GM12878 (cell line): ENCODE measurements around the gene TSSK2. TPM values are rescaled to one million over a fixed set of nuclear protein-coding genes. Genes with fewer than 3 reads are reported as not detected.

ENCODE experiments used
- ATAC-seq: fragments of 200-7000 bp; cut with Tn5 transposase; 3 replicates; pipeline ENCODE4 v1.9.1; 2020; ENCODE audit warnings: mild to moderate bottlenecking, moderate library complexity
- BruUV-seq: library from RNA; stranded (reverse); fragments of 400-500 nt; replicated peaks from 2 replicates; lab custom pipeline; 2021; lab: Mats Ljungman, UMichigan
- CTCF ChIA-PET: fragments of 300-600 bp; sonication (Branson Sonifier 250); formaldehyde crosslinking; extraction: SDS; loops from one replicate; lab custom pipeline; 2021; ENCODE audit warnings: inconsistent platforms; lab: Yijun Ruan, JAX
- POLR2A ChIA-PET: fragments of 350-600 bp; formaldehyde crosslinking; extraction: SDS; loops from one replicate; lab custom pipeline; 2021; ENCODE audit warnings: inconsistent platforms; lab: Charles Lee
- RAD21 ChIA-PET: fragments of 300-600 bp; sonication (Branson Sonifier 250); formaldehyde crosslinking; loops from one replicate; lab custom pipeline; 2023; ENCODE audit warnings: antibody characterized with exemption; ENCODE audit not compliant: unreplicated experiment; lab: Charles Lee
- SMC1A ChIA-PET: fragments of 300-600 bp; sonication (Branson Sonifier 250); formaldehyde crosslinking; loops from one replicate; lab custom pipeline; 2023; ENCODE audit not compliant: unreplicated experiment, uncharacterized antibody; lab: Charles Lee
- DNase-seq: peaks from one replicate; pipeline ENCODE4 v3.0.0-alpha.2; 2011; ENCODE audit warnings: low read depth, low spot score
- FAIRE-seq: peaks from 3 replicates; lab custom pipeline; 2011; peaks lifted over from hg19 to GRCh38; lab: Jason Lieb, UNC
- H2AFZ ChIP-seq: 2 replicates; pipeline ENCODE4 v1.6.0; 2011; ENCODE audit warnings: low read depth, low read length, control low read depth; ENCODE audit not compliant: control insufficient read depth
- H3K27ac ChIP-seq: 2 replicates; pipeline ENCODE4 v1.5.1; 2011; ENCODE audit warnings: control low read depth; ENCODE audit not compliant: control insufficient read depth, insufficient read depth
- H3K27me3 ChIP-seq, 2 experiments: replicated peaks in 1 of 2; 2 replicates each; pipeline versions ENCODE4 v1.6.0 to v1.6.1; 2011; ENCODE audit warnings: low read length in 1 of 2; ENCODE audit not compliant: control insufficient read depth in 2 of 2, insufficient read depth in 2 of 2
- H3K36me3 ChIP-seq, 2 experiments: 2 replicates each; pipeline ENCODE4 v1.5.1; 2011; ENCODE audit warnings: low read length in 1 of 2; ENCODE audit not compliant: control insufficient read depth in 2 of 2, insufficient read depth in 2 of 2
- H3K4me1 ChIP-seq: 2 replicates; pipeline ENCODE4 v1.6.1; 2011; ENCODE audit warnings: mild to moderate bottlenecking, low read length, moderate library complexity, mixed read lengths; ENCODE audit not compliant: control insufficient read depth, insufficient read depth
- H3K4me2 ChIP-seq: 2 replicates; pipeline ENCODE4 v1.6.0; 2011; ENCODE audit warnings: control low read depth; ENCODE audit not compliant: control insufficient read depth, insufficient read depth
- H3K4me3 ChIP-seq: fragments of 200-600 bp; sonication (generic); 2 replicates; pipeline ENCODE4 v1.5.1; 2016
- H3K79me2 ChIP-seq: 2 replicates; pipeline ENCODE4 v1.6.0; 2011; ENCODE audit warnings: low read length; ENCODE audit not compliant: control insufficient read depth, insufficient read depth
- H3K9ac ChIP-seq: 2 replicates; pipeline ENCODE4 v1.8.0; 2011; ENCODE audit warnings: low read length, control low read depth, mixed read lengths; ENCODE audit not compliant: control insufficient read depth, insufficient read depth
- H3K9me3 ChIP-seq: replicated peaks from 3 replicates; pipeline ENCODE4 v1.5.1; 2011; ENCODE audit warnings: mild to moderate bottlenecking, low read length; ENCODE audit not compliant: control insufficient read depth, insufficient read depth
- H4K20me1 ChIP-seq: 2 replicates; pipeline ENCODE4 v1.6.0; 2011; ENCODE audit not compliant: control insufficient read depth, insufficient read depth
- ATF2 ChIP-seq: IDR thresholded peaks from 2 replicates; pipeline ENCODE4 v1.6.1; 2012; ENCODE audit warnings: low read length, inconsistent platforms
- BCL11A ChIP-seq: IDR thresholded peaks from 2 replicates; pipeline ENCODE4 v1.6.1; 2011; ENCODE audit warnings: low read depth, low read length
- HDGF ChIP-seq: fragments of 450-650 bp; IDR thresholded peaks from 2 replicates; pipeline ENCODE4 v1.6.1; 2016; ENCODE audit warnings: antibody characterized with exemption
- MYB ChIP-seq: fragments of 150-350 bp; IDR thresholded peaks from 2 replicates; pipeline ENCODE4 v1.6.1; 2014; ENCODE audit warnings: mild to moderate bottlenecking, low read depth, low read length, borderline replicate concordance
- POLR2AphosphoS2 ChIP-seq: IDR thresholded peaks from 2 replicates; pipeline ENCODE4 v1.6.1; 2011; ENCODE audit warnings: low read depth, mild to moderate bottlenecking, low read length, improper control_type of control experiment, moderate library complexity
- SKIL ChIP-seq: fragments of 450-650 bp; IDR thresholded peaks from 2 replicates; pipeline ENCODE4 v1.6.1; 2017; ENCODE audit warnings: mild to moderate bottlenecking, low read depth, inconsistent platforms; ENCODE audit not compliant: poor library complexity, severe bottlenecking
- ZNF384 ChIP-seq: IDR thresholded peaks from 2 replicates; pipeline ENCODE4 v1.6.1; 2012; ENCODE audit warnings: low read depth, mild to moderate bottlenecking, low read length, improper control_type of control experiment, borderline replicate concordance
- WGBS: methylation state at CpG from one replicate; pipeline ENCODE4 v1.1.6; 2016; ENCODE audit warnings: low lambda C conversion rate; ENCODE audit not compliant: insufficient replicate concordance, insufficient coverage; ENCODE audit errors: missing lambda C conversion rate; 5-methylcytosine and 5-hydroxymethylcytosine counted together
- in situ Hi-C: fragments of 300-500 bp; cut with MboI; formaldehyde crosslinking; loops from 9 replicates; pipeline ENCODE4 v1.14.3; 2018; ENCODE audit warnings: mixed read lengths
- intact Hi-C: fragments of 100-400 bp; cut with micrococcal nuclease; formaldehyde crosslinking; loops from one replicate; pipeline ENCODE4 v1.14.2; 2022; ENCODE audit not compliant: unreplicated experiment
- polyA plus RNA-seq, 11 experiments: library from polyadenylated mRNA; depleted of rRNA in 4 of 11; unstranded in 6 of 11; stranded (reverse) in 5 of 11; fragments of >200 nt; fragmentation: Nextera tagmentation in 4 of 11; fragmentation: Illumina TruSeq in 1 of 11; extraction: Ambion mirVana in 4 of 11; extraction: Trizol in 1 of 11; gene quantifications; 1 replicate in 1 of 11; 2 replicates in 10 of 11; pipeline versions ENCODE4 v1.2.1 to v1.2.3, GENCODE V29; 2011 to 2016; ENCODE audit warnings: inconsistent platforms in 2 of 11, missing spikeins in 2 of 11, low read depth in 1 of 11
- total RNA-seq, 4 experiments: library from RNA; depleted of rRNA in 3 of 4; stranded (reverse); fragments of >200 nt in 3 of 4; fragmentation: Illumina TruSeq in 1 of 4; extraction: Trizol in 1 of 4; gene quantifications; 2 replicates each; pipeline versions ENCODE4 v1.2.1 to v1.2.3, GENCODE V29; 2013 to 2021

TSSK2 gene
- total and polyA plus RNA-seq, 10 of the 15 experiments (the other 5 are each of a cell fraction or from before 2014, with no cell fraction given), result 0.03 to 0.17 TPM; not detected in 8

GRCh38 chr22:19097518-19097917 is 33.6 kb upstream of the TSSK2 start (continued):
- TF ChIP-seq SKIL (no peak), ATF2 (no peak)

DNA sequence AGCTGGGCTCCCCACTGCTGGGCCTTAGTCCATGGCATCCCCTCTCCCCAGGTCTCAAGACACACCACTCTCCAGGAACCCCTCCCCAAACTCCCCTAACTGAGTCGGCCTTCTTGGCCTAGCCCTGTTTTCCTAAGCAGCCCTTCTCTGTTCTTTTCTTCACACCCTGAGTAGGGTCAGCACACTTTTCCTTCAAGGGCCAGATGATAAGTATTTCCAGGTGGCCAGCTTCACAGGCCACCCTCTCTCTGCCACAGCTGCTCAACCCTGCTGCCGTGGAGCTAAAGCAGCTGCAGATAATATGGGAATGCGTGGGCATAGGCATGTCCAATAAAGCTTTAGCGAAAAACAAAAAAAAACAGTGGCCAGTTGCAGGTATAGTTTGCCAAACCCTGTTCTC is 33.0 kb upstream of the TSSK2 start:
- ChIA-PET SMC1A (no interaction called here), POLR2A (no interaction called here), CTCF (interaction anchor here (0.6 to 1.7 kb wide), 3 partner anchors 10 to 91 kb away, joined by 3 read pairs; no protein-coding TSS in a partner anchor), RAD21 (no interaction called here)
- H3K4me3 ChIP-seq, result no peak overlapping the region
- DNase-seq (no peak), ATAC-seq (no peak), FAIRE-seq (no peak)
- WGBS, result 97% methylated on average over 4 of the region's 4 CpGs
- no TSS peak for BruUV-seq
- H3K4me1 ChIP-seq, result no peaks in the 10 kb centered on the region
- no peak overlapping the region for H3K4me2 ChIP-seq
- no peaks in the 10 kb centered on the region; the same call in 1 of the 2 replicates for H4K20me1 ChIP-seq
- no peak overlapping the region for H3K9ac ChIP-seq
- TF ChIP-seq POLR2AphosphoS2, result no peak
- no peak for TF ChIP-seq HDGF
- TF ChIP-seq MYB, result no peak
- TF ChIP-seq ZNF384, result no peak
- no peak for TF ChIP-seq SKIL
- no peak for TF ChIP-seq BCL11A
- no peaks in the 10 kb centered on the region for H3K9me3 ChIP-seq
- peaks cover 3 to 7% of the 10 kb centered on the region in 2 experiments; a peak in 3 of 4 replicates for H3K36me3 ChIP-seq
- no peak overlapping the region for H3K27ac ChIP-seq
- peaks cover 7% of the 10 kb centered on the region for H3K79me2 ChIP-seq
- no peaks in the 10 kb centered on the region for H3K27me3 ChIP-seq
- in situ Hi-C loops (no loop called here), intact Hi-C loops (no loop called here)
- H2AFZ ChIP-seq, result no peak overlapping the region
